Caki2 (cell line): ENCODE data around the gene DOP1B. TPM values are rescaled to one million over a fixed set of nuclear protein-coding genes. Genes with fewer than 3 reads are reported as not detected.
"Not testable (repeated sequence)": the region's sequence is repeated elsewhere in the genome, so short reads cannot be mapped to it uniquely, and the experiment has no call there.

Experiments used
- DNase-seq: peaks from one replicate; pipeline ENCODE4 v3.0.0-alpha.2; 2015; ENCODE audit warnings: low read depth
- in situ Hi-C: cut with HindIII; loops from 2 replicates; pipeline ENCODE4 v1.10.0; 2016; ENCODE audit warnings: low sequenced_read_pairs, low pct_unique_long_range_greater_than_20kb, mixed read lengths
- total RNA-seq: library from RNA; depleted of rRNA; stranded (reverse); fragments of >200 nt; shearing (Covaris generic); gene quantifications from 2 replicates; pipeline ENCODE4 v1.2.3, GENCODE V29; 2014; ENCODE audit warnings: low replicate concordance; rRNA removed

The DOP1B gene
- total RNA-seq, 1 experiment from 2014 or later: 21.6 TPM

GRCh38 chr21:36193200-36193599, 36.6 kb downstream of the DOP1B start:
- DNase-seq: peak; percentile 79
- in situ Hi-C loops: no loop called here

- in situ Hi-C loops: no loop called here
- DNase-seq: no peak
Measured at GRCh38 chr21:36194024-36194423, 37.4 kb downstream of the DOP1B start.

- DNase-seq: no peak
- in situ Hi-C loops: no loop called here
Measured at GRCh38 chr21:36195613-36196012, 39.0 kb downstream of the DOP1B start.

- DNase-seq: no peak
- in situ Hi-C loops: no loop called here
Measured at GRCh38 chr21:36199021-36199420, 42.4 kb downstream of the DOP1B start.

GRCh38 chr21:36199575-36199974, 43.0 kb downstream of the DOP1B start:
- in situ Hi-C loops, DNase-seq: not testable (repeated sequence)

GRCh38 chr21:36200081-36200561, 43.5 kb downstream of the DOP1B start:
- no peak for DNase-seq
- in situ Hi-C loops: no loop called here

- in situ Hi-C loops: no loop called here
- no peak for DNase-seq
Measured at GRCh38 chr21:36202726-36203602, 46.3 kb downstream of the DOP1B start.

- peak; percentile 74 for DNase-seq
- in situ Hi-C loops: no loop called here
Measured at GRCh38 chr21:36203603-36203889, 46.9 kb downstream of the DOP1B start.

- no peak for DNase-seq
- in situ Hi-C loops: no loop called here
Measured at GRCh38 chr21:36204980-36205379, 48.4 kb downstream of the DOP1B start.

GRCh38 chr21:36205962-36206361, 49.3 kb downstream of the DOP1B start:
- in situ Hi-C loops: no loop called here
- DNase-seq: no peak

Other genes with a start within 250 kb of the DOP1B start
- 18.1 and 26.4 TPM in 2 replicates for gene SETD4, start 96.3 kb upstream of the DOP1B start, total RNA-seq
- gene CBR1, start 86.8 kb upstream of the DOP1B start, total RNA-seq: 470 and 520 TPM in 2 replicates
- 25.5 and 31.9 TPM in 2 replicates for gene CBR3, start 21.7 kb upstream of the DOP1B start, total RNA-seq
- gene MORC3, start 163.4 kb downstream of the DOP1B start, total RNA-seq: 14.4 and 19.2 TPM in 2 replicates
- gene CHAF1B, start 228.6 kb downstream of the DOP1B start, total RNA-seq: 15.7 and 42.1 TPM in 2 replicates